Cortex of kidney (tissue), 1 donor: ENCODE measurements around the gene KNTC1.
"Not testable (repeated sequence)": the region's sequence is repeated elsewhere in the genome, so short reads cannot be mapped to it uniquely, and the experiment has no call there.

ENCODE experiments used
- DNase-seq: peaks from one replicate; lab custom pipeline; 2025; lab: John Stamatoyannopoulos, UW

Gene KNTC1

DNA sequence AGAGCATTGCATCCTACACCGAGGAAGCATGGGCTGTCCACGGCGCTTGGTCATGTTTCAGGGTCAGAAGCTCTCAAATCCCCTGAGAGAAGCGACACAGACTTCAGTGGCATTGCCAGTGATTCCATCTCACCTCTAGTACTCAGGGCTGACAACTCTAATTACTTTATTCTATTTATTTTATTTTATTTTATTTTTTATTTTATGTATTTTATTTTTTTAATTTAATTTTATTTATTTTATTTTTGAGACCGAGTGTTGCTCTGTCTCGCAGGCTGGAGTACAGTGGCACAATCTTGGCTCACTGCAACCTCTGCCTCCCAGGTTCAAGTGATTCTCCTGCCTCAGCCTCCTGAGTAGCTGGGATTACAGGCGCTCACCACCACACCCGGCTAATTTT lies 126.2 kb downstream of the KNTC1 start:
- not testable (repeated sequence) for DNase-seq

DNA sequence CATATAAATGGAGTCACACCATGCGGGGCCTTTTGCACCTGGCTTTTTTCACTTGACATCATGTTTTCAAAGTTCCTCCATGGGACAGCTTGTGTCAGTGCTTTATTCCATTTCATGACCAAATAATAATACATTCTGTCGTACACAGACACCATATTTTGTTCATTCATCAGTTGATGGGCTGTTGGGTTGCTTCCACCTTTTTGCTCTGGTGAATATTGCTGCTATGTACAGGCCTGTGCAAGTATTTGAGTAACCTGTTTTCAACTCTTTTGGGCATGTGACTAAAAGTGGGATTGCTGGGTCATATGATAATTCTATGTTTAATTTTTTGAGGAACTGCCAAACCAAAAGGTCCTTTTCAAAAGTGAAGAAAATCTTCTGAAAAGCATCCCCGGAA lies 129.2 kb downstream of the KNTC1 start:
- DNase-seq = no peak

DNA sequence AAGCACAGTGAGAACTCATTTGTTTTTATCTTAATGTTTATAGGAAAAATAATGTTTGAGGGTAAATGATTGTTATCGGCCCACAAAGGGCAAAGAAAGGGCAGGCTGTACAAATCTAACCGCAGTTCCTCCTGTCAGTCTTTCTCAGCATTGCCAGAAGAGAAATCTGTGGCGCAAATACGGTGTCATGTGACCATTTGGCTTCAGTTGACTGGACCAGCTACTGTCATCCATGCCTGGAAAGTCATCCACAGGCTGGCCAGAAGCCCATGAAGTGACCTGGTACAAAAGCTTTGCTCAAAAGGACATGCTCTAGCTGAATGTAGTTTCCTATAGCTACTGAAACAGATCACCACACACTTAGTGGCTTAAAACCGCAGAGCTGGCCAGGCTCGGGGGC lies 132.5 kb downstream of the KNTC1 start:
- DNase-seq = no peak

DNA sequence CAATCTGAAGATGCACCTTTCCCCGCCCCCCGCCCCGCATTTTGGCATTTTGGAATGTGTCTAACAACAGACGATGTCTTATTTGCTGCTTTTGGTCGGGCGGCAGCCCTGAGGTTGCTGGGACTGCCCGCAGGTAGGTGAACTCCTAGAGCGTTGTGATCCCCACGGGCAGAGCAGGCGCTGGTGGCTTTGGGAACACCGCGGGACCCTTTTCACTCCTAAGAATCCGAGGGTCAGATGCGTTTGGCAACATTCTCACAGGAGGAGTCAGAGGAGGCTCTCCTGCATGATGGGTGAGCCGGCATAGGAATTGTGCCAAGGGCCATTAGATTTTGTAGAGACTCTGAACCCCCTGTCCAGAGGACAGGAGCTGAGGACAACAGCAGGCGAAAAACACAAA lies 134.2 kb downstream of the KNTC1 start:
- no peak for DNase-seq

DNA sequence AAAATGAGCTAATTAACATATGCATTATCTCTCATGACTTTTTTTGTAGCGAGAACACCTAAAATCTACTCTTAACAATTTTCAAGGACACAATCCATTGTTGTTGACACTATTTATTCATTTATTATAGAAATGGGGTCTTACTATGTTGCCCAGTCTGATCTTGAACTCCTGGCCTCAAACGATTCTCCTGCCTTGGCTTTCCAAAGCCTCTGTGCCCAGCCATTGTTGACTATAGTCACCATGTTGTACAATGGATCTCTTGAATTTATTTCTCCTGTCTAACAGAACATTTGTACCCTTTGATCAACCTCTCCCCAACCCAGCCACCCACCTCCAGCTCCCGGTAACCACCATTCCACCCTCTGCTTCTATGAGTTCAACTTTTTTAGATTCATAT lies 134.9 kb downstream of the KNTC1 start:
- no peak for DNase-seq

DNA sequence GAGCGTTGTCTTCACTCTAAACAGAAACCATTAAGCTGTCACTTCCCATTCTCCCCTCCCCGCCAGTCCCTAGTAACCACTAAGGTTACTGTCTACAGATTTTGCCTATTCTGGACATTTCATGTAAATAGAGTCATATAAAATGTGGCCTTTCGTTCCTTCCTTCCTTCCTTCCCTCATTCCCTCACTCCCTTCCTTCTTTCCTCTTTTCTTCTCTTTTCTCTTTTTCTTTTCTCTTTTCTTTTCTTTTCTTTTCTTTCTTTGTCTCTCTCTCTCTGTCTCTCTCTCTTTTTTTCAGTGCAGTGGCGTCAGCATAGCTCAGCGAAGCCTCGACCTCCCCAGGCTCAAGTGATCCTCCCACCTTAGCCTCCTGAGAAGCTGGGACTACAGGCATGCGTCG lies 138.3 kb downstream of the KNTC1 start:
- no peak for DNase-seq

DNA sequence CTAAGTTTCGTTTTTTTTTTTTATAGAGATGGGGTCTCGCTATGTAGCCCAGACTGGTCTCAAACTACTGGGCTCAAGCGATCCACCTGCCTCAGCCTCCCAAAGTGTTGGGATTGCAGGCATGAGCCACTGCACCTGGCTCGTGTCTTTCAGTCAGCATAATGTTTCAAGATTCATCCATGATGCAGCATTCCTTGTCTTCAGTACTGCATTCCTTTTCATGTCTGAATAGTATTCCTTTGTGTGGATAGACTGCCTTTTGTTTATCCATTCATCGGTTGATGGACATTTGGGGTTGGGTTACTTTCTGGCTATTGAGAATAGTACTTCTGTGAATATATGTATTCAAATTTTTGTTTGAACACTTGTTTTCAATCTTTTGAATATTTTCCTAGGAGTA lies 138.7 kb downstream of the KNTC1 start:
- no peak for DNase-seq

DNA sequence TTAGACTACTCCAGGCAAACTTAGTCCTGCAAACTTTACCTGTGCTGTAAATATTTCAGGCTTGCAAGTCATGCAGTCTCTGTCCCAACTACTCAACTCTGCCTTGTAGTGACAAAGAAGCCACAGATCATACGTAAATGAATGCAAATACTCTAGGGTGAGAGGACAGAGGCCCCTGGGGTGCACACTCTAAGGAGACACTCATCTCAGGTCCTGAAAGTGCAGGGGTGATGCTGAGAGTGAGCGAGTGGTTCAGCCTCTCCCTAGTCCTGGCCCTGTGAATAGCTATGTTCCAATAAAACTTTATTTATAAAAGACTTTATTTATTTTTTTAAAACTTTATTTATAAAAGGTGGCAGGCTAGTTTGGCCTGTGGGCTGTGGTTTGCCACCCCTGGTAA lies 141.2 kb downstream of the KNTC1 start:
- no peak for DNase-seq

DNA sequence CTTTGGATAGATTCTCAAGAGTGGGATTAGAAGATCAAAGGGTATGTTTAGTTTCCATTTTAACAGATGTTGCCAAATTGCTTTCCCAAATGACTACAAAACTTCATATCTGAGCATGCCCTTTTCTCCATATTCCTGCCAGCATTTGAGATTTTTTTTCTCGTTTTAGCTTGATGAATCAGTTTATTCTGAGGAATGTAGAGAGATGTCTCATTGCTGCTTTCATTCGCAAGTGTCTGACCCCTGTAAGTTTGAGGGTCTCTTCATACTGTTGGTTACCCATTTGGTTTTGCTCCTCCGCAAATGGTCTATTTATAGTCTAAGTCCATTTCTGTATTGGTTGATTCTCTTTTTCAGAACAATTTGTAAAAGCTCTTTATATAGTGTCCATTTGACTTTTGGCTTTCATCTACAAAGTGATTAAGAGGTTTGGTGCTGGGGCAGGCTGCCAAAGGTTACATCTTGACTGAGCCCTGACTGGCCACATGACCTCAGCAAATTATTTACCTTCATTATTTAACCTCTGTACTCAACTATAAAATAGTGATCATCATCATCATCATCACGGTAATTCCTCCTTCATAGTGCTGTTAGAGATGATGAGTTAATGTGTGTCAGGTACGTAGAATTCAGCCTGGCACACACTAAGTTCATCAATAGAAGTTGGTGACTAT lies 142.5 kb downstream of the KNTC1 start:
- DNase-seq = no peak

DNA sequence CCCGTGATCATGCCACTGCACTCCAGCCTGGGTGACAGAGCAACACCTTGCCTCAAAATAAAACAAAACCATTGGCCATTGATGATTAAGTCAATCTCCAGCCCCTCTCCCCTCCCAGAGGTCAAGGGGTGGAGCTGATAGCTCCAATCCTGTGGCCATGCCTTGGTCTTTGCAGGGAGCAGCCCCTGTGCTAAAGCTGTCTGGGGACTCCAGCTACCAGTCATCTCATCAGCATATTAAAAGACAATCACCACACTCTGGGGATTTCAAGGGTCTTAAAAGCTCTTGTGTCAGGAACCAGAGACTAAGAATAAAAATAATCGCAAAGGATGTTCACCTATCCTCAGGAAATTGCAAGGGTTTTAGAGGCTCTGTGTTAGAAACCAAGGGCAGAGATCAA lies 145.5 kb downstream of the KNTC1 start:
- no peak for DNase-seq
